HG02642 (cell line): Measurements from ENCODE around the gene ATP1A2.

Experiments
- ATAC-seq: cut with Tn5 transposase; IDR thresholded peaks from one replicate; pipeline ENCODE4 v1.9.1; 2021; ENCODE audit warnings: mild to moderate bottlenecking; ENCODE audit not compliant: unreplicated experiment, poor library complexity

ATP1A2 gene

DNA sequence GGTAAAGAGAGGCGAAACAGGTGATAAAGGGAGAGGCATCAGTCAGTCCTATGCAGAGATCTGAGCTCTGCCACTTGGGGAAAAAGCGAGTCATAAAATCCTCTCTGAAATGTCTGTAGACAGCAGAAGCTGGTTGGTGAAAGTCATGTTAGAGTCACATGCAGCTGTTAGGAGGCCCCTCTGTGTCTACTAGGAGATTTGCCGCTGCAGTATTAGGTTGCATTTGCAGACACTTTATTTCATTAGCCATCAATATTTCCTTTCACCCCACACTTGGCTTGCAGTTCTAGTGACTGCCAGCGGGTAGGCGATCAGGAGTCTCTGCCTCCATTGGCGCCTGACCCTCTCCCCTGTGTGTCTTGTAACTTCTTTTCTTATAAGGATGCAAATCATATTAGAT, 52.0 kb downstream of the ATP1A2 start:
- no peak for ATAC-seq

GRCh38 chr1:160168016-160168415, 52.5 kb downstream of the ATP1A2 start:
- no peak for ATAC-seq

DNA sequence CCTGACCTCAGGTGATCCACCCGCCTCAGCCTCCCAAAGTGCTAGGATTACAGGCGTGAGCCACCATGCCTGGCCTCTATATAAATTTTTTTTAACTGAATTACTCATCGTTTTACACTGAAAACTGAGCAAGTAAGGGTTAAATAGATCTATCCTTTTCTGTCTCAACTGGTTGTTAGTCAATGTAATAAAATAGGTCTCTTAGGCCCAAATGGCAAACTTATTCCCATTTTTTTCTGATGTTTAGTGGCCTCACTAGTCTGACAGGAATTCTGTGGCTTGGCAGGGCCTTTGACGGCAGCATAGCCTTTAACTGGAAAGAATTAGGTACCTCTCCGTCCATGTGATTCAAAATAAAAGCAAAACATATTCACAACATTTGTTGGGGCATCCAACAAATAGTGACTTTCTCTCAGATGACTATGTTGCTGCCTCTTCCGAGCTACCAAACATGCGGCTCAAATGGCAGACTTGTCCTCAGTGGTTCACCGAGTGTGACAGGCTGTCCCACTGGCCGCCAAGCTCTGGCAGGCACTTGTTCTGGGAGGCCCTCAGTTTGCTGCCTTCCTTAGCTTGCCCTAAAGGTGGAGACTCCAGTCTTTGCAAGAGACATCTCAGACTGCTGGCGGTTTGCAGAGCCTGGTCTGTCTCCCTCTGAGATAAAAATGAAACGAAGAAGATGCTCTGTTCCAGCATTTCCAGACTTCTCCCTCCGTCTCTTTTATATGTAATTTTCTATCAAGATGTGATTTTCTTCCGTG, 53.2 kb downstream of the ATP1A2 start:
- ATAC-seq: no peak

DNA sequence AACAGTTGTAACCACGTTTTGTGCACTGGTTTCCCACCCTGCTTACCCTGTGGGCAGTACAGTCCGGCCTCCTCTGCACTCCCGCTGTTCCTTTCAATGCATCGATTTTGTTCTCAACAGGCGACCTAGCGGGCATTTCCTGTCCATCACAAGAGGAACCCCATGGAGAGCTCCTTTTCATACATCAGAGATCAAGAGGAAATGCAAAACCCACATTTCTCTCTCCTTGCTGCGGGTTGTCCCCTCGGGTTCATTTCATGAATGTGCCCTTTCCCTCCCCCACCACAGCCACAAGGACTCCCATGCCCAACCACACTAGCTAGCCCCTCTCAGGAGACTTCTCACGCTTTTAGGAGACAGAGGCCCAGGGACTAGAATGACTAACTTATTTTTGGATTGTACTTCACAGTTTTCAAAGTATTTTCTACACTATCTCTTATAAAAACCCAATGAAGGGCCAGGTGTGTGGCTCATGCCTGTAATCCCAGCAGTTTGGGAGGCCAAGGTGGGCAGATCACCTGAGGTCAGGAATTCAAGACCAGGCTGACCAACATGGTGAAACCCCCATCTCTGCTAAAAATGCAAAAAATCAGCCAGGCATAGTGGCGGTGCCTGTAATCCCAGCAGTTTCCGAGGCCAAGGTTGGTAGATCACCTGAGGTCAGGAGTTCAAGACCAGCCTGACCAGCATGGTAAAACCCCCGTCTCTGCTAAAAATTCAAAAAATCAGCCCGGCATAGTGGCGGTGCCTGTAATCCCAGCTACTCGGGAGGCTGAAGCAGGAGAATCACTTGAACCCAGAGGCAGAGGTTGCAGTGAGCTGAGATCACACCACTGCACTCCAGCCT, 54.2 kb downstream of the ATP1A2 start:
- peak; percentile 66 for ATAC-seq

- no peak for ATAC-seq
These were observed 55.8 kb downstream of the ATP1A2 start for GRCh38 chr1:160171354-160171753.

- no peak for ATAC-seq
These were observed 56.4 kb downstream of the ATP1A2 start for GRCh38 chr1:160171980-160172379.

DNA sequence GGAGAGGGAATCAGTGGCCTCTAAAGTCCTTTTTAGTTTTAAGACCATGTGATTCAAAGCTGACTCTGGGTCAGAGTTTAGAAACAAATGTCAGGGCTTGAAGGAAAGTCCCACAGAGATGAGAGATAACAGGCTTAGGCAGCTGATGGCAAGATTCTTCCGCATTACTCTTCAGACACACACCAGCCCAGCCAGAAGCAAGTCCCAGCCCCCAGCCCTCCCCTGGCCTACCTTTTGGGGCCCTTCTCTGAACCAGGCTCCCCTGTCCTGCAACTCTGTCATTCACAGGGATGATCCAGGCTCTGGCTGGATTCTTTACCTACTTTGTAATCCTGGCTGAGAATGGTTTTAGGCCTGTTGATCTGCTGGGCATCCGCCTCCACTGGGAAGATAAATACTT, 61.7 kb downstream of the ATP1A2 start:
- no peak for ATAC-seq

DNA sequence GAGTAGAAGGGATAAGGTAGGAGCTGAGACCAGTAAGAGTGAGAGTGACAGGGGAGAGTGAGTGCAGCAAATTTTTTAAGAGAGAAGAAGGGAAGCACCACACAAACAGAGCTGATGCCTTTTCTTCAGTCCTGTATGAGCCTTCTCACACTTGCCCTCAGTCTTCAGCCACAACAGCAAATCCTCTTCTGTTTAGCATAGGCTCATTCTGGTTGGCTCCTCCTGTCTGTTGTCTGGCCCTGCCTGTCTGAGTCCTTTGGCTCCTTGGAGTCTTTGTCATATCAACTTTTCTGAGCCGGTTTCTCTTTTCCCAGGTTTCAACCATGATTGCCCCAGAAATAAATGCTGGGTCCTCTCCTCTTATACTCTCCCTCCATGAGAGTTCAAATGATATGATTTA, 62.1 kb downstream of the ATP1A2 start:
- ATAC-seq: no peak

DNA sequence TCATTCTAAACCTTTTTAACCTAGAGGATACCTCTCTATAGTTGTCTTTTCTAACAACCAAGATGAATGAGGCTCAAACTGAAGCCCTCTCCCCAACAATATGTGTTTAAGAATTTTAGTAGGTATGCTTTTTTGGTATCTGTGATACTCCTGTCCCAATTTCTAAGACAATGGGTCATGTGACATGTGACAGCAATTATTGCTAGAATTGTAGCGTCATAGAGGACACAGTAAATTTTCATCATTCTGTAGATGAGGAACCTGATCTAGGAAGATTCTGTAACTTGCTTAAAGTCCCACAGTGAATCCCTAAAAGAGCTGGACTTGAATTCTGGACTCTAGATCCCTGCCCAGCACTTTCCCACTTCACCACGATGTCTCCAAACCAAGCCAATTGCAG, 63.2 kb downstream of the ATP1A2 start:
- no peak for ATAC-seq

GRCh38 chr1:160179336-160179735, 63.8 kb downstream of the ATP1A2 start:
- no peak for ATAC-seq

DNA sequence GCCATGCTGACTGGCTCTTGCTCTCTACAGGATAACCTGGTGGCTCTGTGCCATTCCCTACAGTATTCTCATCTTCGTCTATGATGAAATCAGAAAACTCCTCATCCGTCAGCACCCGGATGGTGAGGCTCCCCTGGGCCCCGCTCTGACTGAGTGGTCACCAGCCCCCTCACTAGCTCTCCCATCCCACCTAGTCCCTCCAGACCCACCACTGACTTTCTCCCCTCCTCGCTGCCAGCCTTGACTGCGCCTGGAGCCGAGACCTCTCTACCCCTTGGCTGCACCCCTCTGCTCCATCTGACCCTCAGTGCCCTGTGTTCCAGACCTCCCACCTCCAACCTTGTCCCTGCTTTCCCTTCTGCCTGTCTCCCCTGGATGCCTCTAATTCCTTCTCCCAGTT, 70.7 kb downstream of the ATP1A2 start:
- ATAC-seq: no peak

- no peak for ATAC-seq
These were observed 71.2 kb downstream of the ATP1A2 start for GRCh38 chr1:160186729-160187128.

- ATAC-seq: no peak
These were observed 71.8 kb downstream of the ATP1A2 start for GRCh38 chr1:160187407-160187806.

- ATAC-seq: no peak
These were observed 72.8 kb downstream of the ATP1A2 start for GRCh38 chr1:160188341-160188740.

GRCh38 chr1:160189649-160190625, 74.4 kb downstream of the ATP1A2 start, which contains the start of gene CASQ1:
Gene CASQ1, plus strand, starts transcription at chr1:160190575. Its CDS starts 177 bp downstream, at chr1:160190752.
- ATAC-seq: no peak

DNA sequence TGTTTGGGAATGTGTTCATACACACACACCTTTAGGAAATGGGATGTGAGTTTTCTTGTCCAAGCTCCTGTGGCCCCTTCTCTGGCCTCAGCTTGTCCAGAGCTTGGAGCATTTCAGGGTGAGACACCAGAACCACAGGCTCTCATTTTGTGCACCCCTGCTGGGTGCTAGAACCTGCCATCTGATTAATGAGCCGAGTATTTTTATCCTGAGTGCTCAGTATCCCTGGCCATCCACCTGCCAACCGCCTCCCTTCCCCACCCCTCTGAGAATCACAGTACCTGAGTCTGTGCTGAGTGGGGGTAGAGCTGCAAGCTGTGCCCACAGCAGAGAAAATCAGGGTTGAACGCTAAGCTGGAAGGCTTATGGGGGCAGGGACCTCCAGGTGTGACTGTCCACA, 76.2 kb downstream of the ATP1A2 start:
- ATAC-seq: no peak

DNA sequence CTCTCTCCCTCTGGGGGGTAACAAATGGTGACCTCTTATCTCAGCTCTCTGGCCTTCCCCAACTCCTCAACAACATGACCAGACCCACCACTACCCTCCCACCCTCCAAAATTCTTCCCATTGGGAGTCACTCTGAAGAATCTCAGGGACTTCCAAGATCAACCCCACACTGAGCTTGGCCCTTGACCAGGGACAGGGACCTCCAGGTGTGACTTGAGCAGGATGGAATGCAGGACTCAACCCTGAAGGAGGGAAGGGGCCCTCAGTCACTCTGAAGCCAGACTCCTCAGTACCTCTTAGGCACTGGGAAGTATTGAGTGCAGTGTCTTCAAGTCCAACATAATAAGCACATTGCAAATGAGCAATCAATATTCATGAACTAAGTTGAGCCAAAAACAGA, 76.7 kb downstream of the ATP1A2 start:
- no peak for ATAC-seq
